Measurements from ENCODE around the gene NSD1.

DNA sequence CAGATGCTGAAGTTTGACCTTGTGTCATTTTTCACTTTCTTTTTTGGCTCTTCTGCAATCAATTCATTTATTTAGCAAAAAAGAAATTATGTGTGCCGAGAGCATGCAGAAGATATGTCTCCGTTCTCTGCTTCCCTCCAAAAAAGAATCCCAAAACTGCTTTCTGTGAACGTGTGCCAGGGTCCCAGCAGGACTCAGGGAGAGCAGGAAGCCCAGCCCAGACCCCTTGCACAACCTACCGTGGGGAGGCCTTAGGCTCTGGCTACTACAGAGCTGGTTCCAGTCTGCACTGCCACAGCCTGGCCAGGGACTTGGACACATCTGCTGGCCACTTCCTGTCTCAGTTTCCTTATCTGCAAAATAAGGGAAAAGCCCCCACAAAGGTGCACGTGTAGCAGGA is 44.4 kb upstream of the NSD1 start:
- no peak for TF ChIP-seq POLR2A (IDR thresholded peaks at IDR 0.05; ENCODE audit: borderline replicate concordance, extremely low read depth, insufficient read depth, insufficient read length)
- no peak for TF ChIP-seq CTCF (IDR thresholded peaks at IDR 0.05 in 2 of 3, conservative IDR thresholded peaks at IDR 0.05 in 1 of 3; ENCODE audit: borderline replicate concordance in 1 of 3, insufficient read depth in 1 of 3, low read depth in 2 of 3, low read length in 2 of 3)
- TF ChIP-seq, protein P1, sequence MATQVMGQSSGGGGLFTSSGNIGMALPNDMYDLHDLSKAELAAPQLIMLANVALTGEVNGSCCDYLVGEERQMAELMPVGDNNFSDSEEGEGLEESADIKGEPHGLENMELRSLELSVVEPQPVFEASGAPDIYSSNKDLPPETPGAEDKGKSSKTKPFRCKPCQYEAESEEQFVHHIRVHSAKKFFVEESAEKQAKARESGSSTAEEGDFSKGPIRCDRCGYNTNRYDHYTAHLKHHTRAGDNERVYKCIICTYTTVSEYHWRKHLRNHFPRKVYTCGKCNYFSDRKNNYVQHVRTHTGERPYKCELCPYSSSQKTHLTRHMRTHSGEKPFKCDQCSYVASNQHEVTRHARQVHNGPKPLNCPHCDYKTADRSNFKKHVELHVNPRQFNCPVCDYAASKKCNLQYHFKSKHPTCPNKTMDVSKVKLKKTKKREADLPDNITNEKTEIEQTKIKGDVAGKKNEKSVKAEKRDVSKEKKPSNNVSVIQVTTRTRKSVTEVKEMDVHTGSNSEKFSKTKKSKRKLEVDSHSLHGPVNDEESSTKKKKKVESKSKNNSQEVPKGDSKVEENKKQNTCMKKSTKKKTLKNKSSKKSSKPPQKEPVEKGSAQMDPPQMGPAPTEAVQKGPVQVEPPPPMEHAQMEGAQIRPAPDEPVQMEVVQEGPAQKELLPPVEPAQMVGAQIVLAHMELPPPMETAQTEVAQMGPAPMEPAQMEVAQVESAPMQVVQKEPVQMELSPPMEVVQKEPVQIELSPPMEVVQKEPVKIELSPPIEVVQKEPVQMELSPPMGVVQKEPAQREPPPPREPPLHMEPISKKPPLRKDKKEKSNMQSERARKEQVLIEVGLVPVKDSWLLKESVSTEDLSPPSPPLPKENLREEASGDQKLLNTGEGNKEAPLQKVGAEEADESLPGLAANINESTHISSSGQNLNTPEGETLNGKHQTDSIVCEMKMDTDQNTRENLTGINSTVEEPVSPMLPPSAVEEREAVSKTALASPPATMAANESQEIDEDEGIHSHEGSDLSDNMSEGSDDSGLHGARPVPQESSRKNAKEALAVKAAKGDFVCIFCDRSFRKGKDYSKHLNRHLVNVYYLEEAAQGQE (IDR thresholded peaks at IDR 0.05; ENCODE audit: low read depth), result no peak
- no peak for TF ChIP-seq EZH2 (IDR thresholded peaks at IDR 0.05)
- TF ChIP-seq SIN3A (IDR thresholded peaks at IDR 0.05; ENCODE audit: low read depth), result no peak
- no peak for TF ChIP-seq EGR1 (IDR thresholded peaks at IDR 0.05; ENCODE audit: low read depth)
- TF ChIP-seq, protein P2, sequence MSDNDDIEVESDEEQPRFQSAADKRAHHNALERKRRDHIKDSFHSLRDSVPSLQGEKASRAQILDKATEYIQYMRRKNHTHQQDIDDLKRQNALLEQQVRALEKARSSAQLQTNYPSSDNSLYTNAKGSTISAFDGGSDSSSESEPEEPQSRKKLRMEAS (IDR thresholded peaks at IDR 0.05), result no peak
- no peak for TF ChIP-seq SRF (IDR thresholded peaks at IDR 0.05; ENCODE audit: low read depth)

Measured in HCT116 (cell line).